ENCODE results near the gene CCR3.

Gene CCR3

DNA sequence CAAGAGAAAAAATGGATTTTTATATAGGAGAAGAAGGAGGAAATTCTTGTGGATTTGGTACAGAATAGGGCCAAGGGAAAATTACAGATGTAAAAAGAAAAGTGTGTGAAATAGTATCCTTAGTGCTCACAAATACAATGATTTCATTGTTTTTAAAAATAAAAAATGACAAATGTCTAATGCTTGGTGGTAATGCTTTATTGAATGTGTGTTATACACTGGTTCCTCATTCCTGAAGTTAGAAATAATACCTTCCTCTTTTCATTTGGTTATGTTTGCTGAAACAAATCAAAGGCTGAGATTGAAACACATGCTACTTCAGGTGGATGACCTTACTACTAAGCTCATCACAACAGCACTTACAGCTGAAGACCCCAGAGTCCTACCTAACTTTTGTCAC is 73.9 kb downstream of the CCR3 start:
- no peak overlapping the region for H3K4me3 ChIP-seq (ENCODE audit: low read depth, low read length)
- TF ChIP-seq, protein P1, sequence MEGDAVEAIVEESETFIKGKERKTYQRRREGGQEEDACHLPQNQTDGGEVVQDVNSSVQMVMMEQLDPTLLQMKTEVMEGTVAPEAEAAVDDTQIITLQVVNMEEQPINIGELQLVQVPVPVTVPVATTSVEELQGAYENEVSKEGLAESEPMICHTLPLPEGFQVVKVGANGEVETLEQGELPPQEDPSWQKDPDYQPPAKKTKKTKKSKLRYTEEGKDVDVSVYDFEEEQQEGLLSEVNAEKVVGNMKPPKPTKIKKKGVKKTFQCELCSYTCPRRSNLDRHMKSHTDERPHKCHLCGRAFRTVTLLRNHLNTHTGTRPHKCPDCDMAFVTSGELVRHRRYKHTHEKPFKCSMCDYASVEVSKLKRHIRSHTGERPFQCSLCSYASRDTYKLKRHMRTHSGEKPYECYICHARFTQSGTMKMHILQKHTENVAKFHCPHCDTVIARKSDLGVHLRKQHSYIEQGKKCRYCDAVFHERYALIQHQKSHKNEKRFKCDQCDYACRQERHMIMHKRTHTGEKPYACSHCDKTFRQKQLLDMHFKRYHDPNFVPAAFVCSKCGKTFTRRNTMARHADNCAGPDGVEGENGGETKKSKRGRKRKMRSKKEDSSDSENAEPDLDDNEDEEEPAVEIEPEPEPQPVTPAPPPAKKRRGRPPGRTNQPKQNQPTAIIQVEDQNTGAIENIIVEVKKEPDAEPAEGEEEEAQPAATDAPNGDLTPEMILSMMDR (IDR thresholded peaks at IDR 0.05; ENCODE audit: low read depth, low read length), result no peak

Data from WI38 (cell line).